Right forelimb (tissue), 1 donor: ENCODE results near the gene RTL10.
A peak's percentile ranks its signal among the peaks of the same experiment; 100 is the strongest.

ENCODE experiments used
- DNase-seq: peaks from one replicate; pipeline ENCODE4 v3.0.0-alpha.2; 2018

The RTL10 gene

GRCh38 chr22:19807161-19807913 is 47.3 kb downstream of the RTL10 start:
- peak; percentile 41 for DNase-seq

GRCh38 chr22:19806213-19807160 is 48.2 kb downstream of the RTL10 start:
- DNase-seq, result peak; percentile 47

GRCh38 chr22:19805821-19806212 is 48.9 kb downstream of the RTL10 start:
- DNase-seq, result peak; percentile 32
